Choroid plexus epithelial cell (primary cell): ENCODE results near the gene AP4S1.

Source experiments
- DNase-seq: peaks from one replicate; pipeline ENCODE4 v3.0.0-alpha.2; 2010; ENCODE audit warnings: low read depth
- H3K4me3 ChIP-seq: 2 replicates; pipeline ENCODE4 v1.5.1; 2011; ENCODE audit warnings: low read depth, mild to moderate bottlenecking, control low read depth, low read length, moderate library complexity
- TF ChIP-seq, protein P1 (sequence below): conservative IDR thresholded peaks from 2 replicates; pipeline ENCODE4 v1.5.1; 2011; ENCODE audit warnings: low read depth, mild to moderate bottlenecking, control low read depth, inconsistent platforms, low read length, moderate library complexity

Gene AP4S1

DNA sequence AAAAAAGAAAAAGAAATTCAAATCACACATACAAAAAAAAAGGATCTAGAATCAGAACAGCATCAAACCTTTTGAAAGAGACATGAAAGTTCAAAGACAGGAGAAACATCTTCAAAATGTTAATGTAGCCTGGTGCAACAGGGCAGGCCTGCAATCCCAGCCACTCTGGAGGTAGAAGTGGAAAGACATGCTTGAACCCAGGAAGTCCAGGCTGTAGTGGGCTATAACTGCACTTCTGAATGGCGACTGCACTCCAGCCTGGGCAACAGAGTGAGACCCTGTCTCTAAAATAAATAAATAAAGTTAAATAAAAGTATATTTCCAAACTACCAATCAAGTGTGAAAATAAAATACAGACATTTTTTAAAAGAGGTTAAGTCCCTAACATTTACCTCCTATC is 18.7 kb upstream of the AP4S1 start:
- TF ChIP-seq, protein P1, sequence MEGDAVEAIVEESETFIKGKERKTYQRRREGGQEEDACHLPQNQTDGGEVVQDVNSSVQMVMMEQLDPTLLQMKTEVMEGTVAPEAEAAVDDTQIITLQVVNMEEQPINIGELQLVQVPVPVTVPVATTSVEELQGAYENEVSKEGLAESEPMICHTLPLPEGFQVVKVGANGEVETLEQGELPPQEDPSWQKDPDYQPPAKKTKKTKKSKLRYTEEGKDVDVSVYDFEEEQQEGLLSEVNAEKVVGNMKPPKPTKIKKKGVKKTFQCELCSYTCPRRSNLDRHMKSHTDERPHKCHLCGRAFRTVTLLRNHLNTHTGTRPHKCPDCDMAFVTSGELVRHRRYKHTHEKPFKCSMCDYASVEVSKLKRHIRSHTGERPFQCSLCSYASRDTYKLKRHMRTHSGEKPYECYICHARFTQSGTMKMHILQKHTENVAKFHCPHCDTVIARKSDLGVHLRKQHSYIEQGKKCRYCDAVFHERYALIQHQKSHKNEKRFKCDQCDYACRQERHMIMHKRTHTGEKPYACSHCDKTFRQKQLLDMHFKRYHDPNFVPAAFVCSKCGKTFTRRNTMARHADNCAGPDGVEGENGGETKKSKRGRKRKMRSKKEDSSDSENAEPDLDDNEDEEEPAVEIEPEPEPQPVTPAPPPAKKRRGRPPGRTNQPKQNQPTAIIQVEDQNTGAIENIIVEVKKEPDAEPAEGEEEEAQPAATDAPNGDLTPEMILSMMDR: no peak
- no peak for DNase-seq
- no peak overlapping the region for H3K4me3 ChIP-seq

DNA sequence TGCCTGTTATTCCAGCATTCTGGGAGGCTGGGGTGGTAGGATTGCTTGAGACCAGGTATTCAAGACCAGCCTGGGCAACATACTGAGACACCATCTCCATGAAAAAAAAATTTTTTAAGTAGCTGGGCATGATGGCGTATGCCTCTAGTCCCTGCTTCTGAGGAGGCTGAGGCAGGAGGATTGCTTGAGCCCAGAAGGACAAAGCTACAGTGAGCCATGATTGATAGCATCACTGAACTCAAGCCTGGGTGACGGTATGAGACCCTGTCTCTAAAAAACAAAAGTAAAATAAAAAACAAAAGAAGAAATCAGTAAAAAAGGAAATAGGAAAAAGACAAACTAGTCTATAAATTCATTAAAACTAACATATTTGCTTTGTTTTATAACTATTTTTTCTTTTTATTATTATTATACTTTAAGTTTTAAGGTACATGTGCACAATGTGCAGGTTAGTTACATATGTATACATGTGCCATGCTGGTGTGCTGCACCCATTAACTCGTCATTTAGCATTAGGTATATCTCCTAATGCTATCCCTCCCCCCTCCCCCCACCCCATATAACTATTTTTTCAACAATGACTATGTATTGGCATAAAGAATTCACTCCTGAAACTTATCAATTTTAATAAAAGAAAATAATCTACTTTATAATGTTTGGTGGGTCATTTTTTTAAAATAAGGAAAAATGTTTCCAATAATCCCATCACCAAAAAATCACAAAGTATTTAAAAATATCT is 15.4 kb upstream of the AP4S1 start:
- no peak overlapping the region for H3K4me3 ChIP-seq
- TF ChIP-seq, protein P1: no peak
- DNase-seq: no peak

DNA sequence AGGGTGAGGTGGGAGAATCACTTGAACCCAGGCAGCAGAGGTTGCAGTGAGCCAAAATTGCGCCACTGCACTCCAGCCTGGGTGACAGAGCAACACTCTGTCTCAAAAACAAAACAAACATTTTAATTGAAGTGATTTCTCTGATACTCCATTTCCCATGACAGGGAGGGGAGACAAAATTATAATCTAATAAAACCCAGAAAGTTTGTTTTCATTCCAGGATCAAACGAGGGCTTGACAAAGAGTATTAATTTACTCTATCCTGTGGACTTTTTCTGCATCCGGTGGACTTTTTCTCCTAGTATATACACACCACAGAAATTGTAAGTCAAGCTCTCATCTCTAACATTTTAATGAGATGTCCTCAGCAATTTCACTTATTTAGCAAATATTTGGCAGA is 14.5 kb upstream of the AP4S1 start:
- TF ChIP-seq, protein P1: no peak
- no peak for DNase-seq
- H3K4me3 ChIP-seq: no peak overlapping the region

DNA sequence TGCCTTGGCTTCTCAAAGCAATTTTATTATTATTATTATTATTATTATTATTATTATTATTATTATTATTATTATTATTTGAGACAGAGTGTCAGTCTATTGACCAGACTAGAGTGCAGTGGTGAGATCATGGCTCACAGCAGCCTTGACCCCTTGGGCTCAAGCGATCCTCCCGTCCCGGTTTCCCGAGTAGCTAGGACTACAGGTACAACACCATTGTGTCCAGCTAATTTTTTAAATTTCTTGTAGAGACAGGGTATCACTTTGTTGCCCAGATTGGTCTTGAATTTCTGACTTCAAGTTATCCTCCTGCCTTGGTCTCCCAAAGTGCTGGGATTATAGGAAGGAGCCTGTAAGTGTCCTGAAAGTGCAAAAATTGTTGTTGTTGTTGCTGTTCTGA is 11.6 kb upstream of the AP4S1 start:
- no peak for DNase-seq
- TF ChIP-seq, protein P1: no peak

DNA sequence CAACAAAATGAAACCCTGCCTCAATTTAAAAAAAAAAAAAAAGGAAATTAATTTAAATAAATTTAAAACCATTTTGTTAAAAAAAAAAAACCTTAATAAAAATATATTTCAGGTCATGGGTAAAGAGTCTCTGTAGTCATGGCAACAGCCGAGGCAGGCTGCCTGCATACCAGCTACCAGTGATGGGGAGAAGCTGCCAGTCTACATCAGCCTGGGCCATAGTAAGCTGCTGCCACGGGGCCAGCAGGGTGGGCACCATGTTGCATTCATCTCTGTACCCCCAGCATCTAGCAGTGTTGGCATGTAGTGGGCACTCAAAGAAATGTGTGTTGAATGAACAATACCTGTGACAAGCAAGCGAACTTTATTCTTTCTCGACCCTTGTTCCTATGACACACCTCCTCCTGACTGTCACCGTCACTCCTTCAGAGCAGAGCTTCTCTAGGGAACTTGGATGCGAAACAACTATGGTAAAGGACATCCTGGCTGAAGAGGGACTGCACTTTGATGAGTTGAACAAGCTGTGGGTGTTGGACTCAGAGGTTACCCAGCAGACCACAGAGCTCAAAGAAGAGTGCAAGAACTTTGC is 7.3 kb upstream of the AP4S1 start:
- H3K4me3 ChIP-seq: no peak overlapping the region
- TF ChIP-seq, protein P1: no peak
- no peak for DNase-seq

More for the DNA sequence above, 11.6 kb upstream of the AP4S1 start:
- H3K4me3 ChIP-seq: no peak overlapping the region

DNA sequence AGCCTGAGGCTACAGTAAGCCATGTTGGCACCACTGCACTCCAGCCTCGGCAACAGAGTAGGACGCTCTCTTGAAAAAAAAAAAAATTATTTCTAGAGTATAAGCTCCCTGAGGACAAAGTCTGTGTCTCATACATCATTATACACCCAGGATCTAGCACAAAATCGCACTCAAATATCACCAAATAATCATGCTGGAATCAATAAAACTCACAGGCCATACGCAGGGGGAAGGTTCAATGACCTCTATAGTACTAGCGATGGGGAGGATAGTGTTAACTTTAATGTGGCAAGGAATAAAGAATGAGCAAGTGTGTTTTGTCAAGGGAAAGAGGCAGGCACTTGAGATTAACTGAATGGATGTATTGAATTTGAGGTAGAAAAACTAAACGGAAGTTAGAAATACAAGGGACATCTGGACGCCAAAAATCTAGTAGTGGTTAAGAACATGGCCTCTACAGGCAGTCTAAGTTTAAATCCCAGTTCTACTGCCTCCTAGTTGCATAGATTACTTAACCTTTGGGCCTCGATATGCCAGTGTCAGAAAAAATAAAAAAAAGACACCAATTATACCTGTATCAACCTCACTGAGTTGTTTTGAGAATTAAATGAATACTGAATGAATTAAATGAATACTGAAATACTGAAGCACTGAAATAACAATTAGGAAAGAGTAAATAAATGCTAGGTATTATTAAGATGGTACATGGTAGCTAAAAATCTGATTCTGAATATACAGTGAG is 4.4 kb upstream of the AP4S1 start:
- TF ChIP-seq, protein P1: no peak
- H3K4me3 ChIP-seq: no peak overlapping the region
- DNase-seq: no peak
